ENCODE measurements around the gene RNF130.

- no peak for TF ChIP-seq CTCF (IDR thresholded peaks at IDR 0.05)
- TF ChIP-seq EP300 (IDR thresholded peaks at IDR 0.05), result no peak
- no peak for TF ChIP-seq POLR2A (IDR thresholded peaks at IDR 0.05)
Measured at GRCh38 chr5:179936976-179937681, 134.4 kb downstream of the RNF130 start.
